Progenitor cell of endocrine pancreas (in vitro differentiated cells): ENCODE measurements around the gene CFAP410. TPM values are rescaled to one million over a fixed set of nuclear protein-coding genes. Genes with fewer than 3 reads are reported as not detected.

Experiments
- DNase-seq: peaks from one replicate; pipeline ENCODE4 v3.0.0; 2021; ENCODE audit warnings: low spot score; ENCODE audit not compliant: unreplicated experiment
- H3K27ac Mint-ChIP-seq: 2 replicates; pipeline ENCODE4 v1.8.0; 2021; ENCODE audit warnings: mild to moderate bottlenecking, moderate library complexity, mixed read lengths
- H3K27me3 Mint-ChIP-seq: 2 replicates; pipeline ENCODE4 v1.8.0; 2021; ENCODE audit warnings: mixed read lengths
- H3K36me3 Mint-ChIP-seq: 2 replicates; pipeline ENCODE4 v1.8.0; 2022; ENCODE audit warnings: mixed read lengths; ENCODE audit not compliant: insufficient read depth
- H3K4me1 Mint-ChIP-seq: 2 replicates; pipeline ENCODE4 v1.8.0; 2021; ENCODE audit warnings: low read depth, mixed read lengths
- H3K4me3 Mint-ChIP-seq: 2 replicates; pipeline ENCODE4 v1.8.0; 2021; ENCODE audit warnings: low read depth, mild to moderate bottlenecking, moderate library complexity, mixed read lengths
- H3K9me3 Mint-ChIP-seq: 2 replicates; pipeline ENCODE4 v1.8.0; 2021; ENCODE audit warnings: low read depth, mixed read lengths
- total RNA-seq: library from RNA; stranded (reverse); gene quantifications from 2 replicates; pipeline ENCODE4 v1.2.1, GENCODE V29; 2021
- TF ChIP-seq, protein P1 (sequence below): fragments of 200-600 bp; sonication (generic); IDR thresholded peaks from one replicate; pipeline ENCODE4 v1.5.0; 2021; ENCODE audit warnings: antibody characterized with exemption, mild to moderate bottlenecking; ENCODE audit not compliant: unreplicated experiment

The CFAP410 gene
- total RNA-seq, 1 donor from 2014 or later = 32.4 TPM

DNA sequence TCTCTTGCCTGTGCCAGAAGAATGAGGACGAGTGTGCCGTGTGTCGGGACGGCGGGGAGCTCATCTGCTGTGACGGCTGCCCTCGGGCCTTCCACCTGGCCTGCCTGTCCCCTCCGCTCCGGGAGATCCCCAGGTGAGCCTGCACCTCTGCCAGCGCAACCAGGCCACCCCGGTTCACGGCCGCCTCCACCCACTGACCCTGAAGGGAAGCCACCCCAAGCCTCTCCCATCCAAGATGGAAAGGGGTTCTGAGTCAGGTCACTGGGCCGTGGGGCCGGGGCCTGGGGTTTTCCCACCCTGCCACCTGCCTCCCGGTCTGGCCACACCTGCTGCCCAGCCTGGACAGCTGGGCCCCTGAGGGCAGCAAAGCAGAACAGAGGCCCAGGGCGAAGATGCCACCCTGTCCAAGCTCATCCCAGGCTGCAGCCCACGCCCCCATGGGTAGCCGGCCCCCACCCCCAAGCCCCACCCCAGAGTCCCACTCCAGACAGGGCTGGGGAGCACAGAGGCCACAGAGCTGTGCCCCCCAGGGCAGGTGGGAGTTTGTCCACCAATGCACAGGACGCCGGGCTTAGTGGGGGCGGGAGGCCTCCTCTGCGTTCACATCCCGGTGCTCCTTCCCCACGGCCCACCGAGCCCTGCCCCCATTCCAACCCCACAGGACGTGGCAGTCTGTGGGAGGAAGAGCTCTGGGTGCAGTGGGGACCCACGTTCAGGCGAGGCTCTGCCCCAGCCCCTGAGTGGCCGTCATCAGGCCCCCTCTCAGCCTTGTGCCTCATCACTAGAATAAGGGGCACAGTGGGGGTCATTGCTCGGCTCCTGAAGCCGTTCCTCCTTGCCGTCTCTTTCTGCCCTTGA lies 47.9 kb downstream of the CFAP410 start:
- TF ChIP-seq, protein P1, sequence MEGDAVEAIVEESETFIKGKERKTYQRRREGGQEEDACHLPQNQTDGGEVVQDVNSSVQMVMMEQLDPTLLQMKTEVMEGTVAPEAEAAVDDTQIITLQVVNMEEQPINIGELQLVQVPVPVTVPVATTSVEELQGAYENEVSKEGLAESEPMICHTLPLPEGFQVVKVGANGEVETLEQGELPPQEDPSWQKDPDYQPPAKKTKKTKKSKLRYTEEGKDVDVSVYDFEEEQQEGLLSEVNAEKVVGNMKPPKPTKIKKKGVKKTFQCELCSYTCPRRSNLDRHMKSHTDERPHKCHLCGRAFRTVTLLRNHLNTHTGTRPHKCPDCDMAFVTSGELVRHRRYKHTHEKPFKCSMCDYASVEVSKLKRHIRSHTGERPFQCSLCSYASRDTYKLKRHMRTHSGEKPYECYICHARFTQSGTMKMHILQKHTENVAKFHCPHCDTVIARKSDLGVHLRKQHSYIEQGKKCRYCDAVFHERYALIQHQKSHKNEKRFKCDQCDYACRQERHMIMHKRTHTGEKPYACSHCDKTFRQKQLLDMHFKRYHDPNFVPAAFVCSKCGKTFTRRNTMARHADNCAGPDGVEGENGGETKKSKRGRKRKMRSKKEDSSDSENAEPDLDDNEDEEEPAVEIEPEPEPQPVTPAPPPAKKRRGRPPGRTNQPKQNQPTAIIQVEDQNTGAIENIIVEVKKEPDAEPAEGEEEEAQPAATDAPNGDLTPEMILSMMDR = no peak

DNA sequence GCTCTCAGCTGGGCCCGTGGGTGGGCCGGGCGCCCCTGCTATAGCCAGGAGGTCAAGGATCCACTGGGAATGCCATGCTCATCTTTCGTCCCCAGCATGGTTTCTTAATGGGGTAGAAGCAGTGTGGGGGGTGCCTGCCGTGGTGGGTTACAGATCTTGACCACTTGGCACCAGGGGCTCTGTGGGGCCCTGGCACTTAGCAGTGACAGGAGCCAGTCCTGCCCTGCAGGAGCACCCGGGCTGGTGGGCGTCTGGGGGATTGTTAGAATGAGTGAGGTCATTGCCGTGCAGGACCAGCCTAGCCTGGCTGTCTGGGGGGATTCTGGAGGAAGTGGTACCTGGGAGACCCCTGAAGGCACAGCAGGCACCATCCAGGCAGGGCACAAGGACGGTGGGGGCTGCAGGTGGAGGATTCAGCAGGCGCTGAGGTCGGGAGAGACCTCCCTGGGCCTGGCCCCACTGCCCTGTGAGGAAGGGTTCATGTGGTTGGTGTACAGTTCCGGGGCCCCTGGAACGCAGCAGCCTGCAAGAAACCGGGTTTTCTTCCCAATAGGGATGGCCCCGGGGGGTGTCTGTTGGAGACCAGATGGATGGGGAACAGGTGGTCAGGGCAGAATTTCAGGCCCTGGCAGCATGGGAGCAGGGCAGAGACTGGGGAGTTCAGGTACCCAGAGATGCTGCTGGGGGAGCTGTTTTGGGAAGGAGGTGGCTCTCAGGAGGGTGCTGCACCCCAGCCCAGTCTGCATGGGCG lies 48.7 kb downstream of the CFAP410 start:
- no peaks in the 10 kb centered on the region for H3K4me1 Mint-ChIP-seq
- no peak for DNase-seq
- no peak overlapping the region for H3K4me3 Mint-ChIP-seq
- TF ChIP-seq, protein P1 = no peak
- peaks cover 7% of the 10 kb centered on the region for H3K27me3 Mint-ChIP-seq
- no peaks in the 10 kb centered on the region for H3K9me3 Mint-ChIP-seq
- peak overlapping the region; percentile 73 for H3K27ac Mint-ChIP-seq
- H3K36me3 Mint-ChIP-seq = no peaks in the 10 kb centered on the region

More for the DNA sequence above, 47.9 kb downstream of the CFAP410 start:
- Mint-ChIP-seq H3K27me3 (peaks cover 7% of the 10 kb centered on the region), H3K9me3 (no peaks in the 10 kb centered on the region), H3K4me1 (no peaks in the 10 kb centered on the region), H3K27ac (no peak overlapping the region), H3K4me3 (no peak overlapping the region), H3K36me3 (no peaks in the 10 kb centered on the region)
- no peak for DNase-seq

DNA sequence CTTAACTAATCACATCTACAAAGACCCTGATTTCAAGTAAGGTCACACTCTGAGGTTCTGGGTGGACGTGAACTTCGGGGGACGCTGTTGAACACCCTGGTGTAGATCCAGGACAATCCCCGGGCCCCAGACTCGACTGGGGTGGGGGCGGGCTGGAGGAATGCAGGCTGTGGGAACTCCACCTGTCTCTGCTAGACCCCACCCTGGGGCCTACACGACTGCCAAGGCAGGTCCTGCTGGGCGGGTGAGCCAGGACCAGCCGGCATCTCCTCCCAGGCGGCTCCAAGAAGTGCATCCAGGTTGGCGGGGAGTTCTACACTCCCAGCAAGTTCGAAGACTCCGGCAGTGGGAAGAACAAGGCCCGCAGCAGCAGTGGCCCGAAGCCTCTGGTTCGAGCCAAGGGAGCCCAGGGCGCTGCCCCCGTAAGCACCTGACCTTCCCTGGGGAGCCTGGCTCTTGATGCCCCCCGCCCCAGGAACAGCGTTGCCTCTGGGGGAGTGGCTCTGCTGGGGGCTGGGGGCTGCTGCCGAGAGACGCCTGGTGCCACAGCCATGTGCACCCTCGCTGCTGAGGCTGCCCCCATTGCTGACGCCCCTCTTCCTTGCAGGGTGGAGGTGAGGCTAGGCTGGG lies 49.7 kb downstream of the CFAP410 start:
- TF ChIP-seq, protein P1 = no peak
- Mint-ChIP-seq H3K9me3 (no peaks in the 10 kb centered on the region), H3K36me3 (no peaks in the 10 kb centered on the region), H3K27ac (no peak overlapping the region), H3K27me3 (peaks cover 9% of the 10 kb centered on the region), H3K4me1 (no peaks in the 10 kb centered on the region), H3K4me3 (no peak overlapping the region)
- no peak for DNase-seq

DNA sequence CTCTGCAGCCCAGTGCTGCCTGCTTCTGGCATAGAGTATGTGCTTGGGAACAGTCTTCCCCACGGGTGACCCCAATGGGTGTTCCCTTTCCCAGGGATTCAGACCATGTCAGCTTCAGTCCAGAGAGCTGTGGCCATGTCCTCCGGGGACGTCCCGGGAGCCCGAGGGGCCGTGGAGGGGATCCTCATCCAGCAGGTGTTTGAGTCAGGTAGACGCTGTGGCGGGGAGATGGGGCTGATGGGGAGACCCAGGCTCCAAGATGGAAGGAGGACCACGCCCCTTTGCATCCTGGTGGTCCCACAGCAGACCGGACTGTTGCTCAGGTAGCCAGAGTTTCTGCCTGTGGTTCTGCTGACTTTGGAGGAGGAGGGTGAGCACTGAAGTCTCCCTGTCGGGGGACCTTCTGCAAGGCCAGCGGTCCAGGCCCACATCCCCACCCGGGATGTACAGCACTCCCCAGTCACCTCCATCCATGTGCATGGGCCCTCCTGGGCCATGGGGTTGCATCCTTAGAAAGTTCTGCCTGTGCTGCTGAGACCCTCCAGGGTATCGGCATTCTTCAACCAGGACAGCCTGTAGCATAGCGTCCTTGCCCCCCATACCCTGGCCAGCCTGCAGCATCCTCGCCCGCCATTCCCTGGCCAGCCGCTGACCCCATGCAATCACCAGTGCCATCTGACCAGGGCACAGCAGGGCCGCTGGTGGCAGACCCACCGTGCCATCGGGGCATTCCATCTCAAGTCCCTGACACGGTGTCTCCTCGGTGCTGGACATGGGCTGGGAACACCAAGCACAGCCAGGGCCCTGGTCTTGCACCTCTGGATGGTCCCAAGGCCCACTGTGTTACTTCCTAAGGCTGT lies 50.7 kb downstream of the CFAP410 start:
- H3K27me3 Mint-ChIP-seq = peaks cover 15% of the 10 kb centered on the region

More for the DNA sequence above, 50.7 kb downstream of the CFAP410 start:
- Mint-ChIP-seq H3K9me3 (no peaks in the 10 kb centered on the region), H3K4me3 (no peak overlapping the region), H3K36me3 (no peaks in the 10 kb centered on the region), H3K4me1 (peaks cover 3% of the 10 kb centered on the region), H3K27ac (no peak overlapping the region)
- TF ChIP-seq, protein P1 = no peak
- DNase-seq = no peak
